Suppressor macrophage treated with lipopolysaccharide for 1 hour (primary cell): ENCODE data around the gene ACTMAP.
"Not testable (repeated sequence)": the region's sequence is repeated elsewhere in the genome, so short reads cannot be mapped to it uniquely, and the experiment has no call there.

Source experiments
- DNase-seq, 3 donors: peaks; one replicate each; pipeline ENCODE4 v3.0.0-alpha.2; 2020 to 2022

The ACTMAP gene

GRCh38 chr19:40775632-40776022 is 25.4 kb upstream of the ACTMAP start:
- DNase-seq, result no peak

- no peak for DNase-seq
Observed at GRCh38 chr19:40774916-40775631, 24.8 kb upstream of the ACTMAP start, which contains the start of gene MIA. TSS of gene MIA (plus strand) at chr19:40775521. CDS start at chr19:40775543, 22 bp downstream.

- DNase-seq, result peak in 1 of 3 donors; percentile 23
Observed at GRCh38 chr19:40771101-40771862, 21.0 kb upstream of the ACTMAP start.

- peak in 1 of 3 donors; percentile 52 for DNase-seq
Observed at GRCh38 chr19:40768869-40769268, 18.6 kb upstream of the ACTMAP start.

GRCh38 chr19:40766385-40766784 is 16.1 kb upstream of the ACTMAP start:
- DNase-seq, result not testable (repeated sequence)

- DNase-seq, result no peak
Observed at GRCh38 chr19:40763963-40764362, 13.7 kb upstream of the ACTMAP start.

- DNase-seq, result no peak
Observed at GRCh38 chr19:40763526-40763925, 13.2 kb upstream of the ACTMAP start.

GRCh38 chr19:40762754-40763470 is 12.6 kb upstream of the ACTMAP start:
- no peak for DNase-seq

- DNase-seq, result no peak
Observed at GRCh38 chr19:40759352-40759751, 9.1 kb upstream of the ACTMAP start.

- no peak for DNase-seq
Observed at GRCh38 chr19:40758491-40758890, 8.2 kb upstream of the ACTMAP start.

- no peak for DNase-seq
Observed at GRCh38 chr19:40756502-40757110, 6.3 kb upstream of the ACTMAP start.

- DNase-seq, result no peak
Observed at GRCh38 chr19:40755791-40756190, 5.5 kb upstream of the ACTMAP start.

- DNase-seq, result peak in 2 of 3 donors; percentile 20 to 27
Observed at GRCh38 chr19:40755248-40755624, 5.0 kb upstream of the ACTMAP start.

GRCh38 chr19:40754611-40755247 is 4.5 kb upstream of the ACTMAP start:
- DNase-seq, result peak; percentile 82 to 85 (median 83)

- DNase-seq, result peak in 2 of 3 donors; percentile 25 to 30
Observed at GRCh38 chr19:40752257-40752781, 2.0 kb upstream of the ACTMAP start.

- DNase-seq, result peak; percentile 99
Observed at GRCh38 chr19:40750874-40751537, 729 bp upstream of the ACTMAP start, which contains the start of gene SNRPA. TSS of gene SNRPA (plus strand) at chr19:40751203. CDS start at chr19:40751409, 206 bp downstream.

- DNase-seq, result no peak
Observed at GRCh38 chr19:40747536-40747935, 2.7 kb downstream of the ACTMAP start.

GRCh38 chr19:40745402-40745780 is 4.9 kb downstream of the ACTMAP start:
- DNase-seq, result no peak

GRCh38 chr19:40744554-40745401 is 5.5 kb downstream of the ACTMAP start:
- no peak for DNase-seq

GRCh38 chr19:40743926-40744325 is 6.4 kb downstream of the ACTMAP start:
- DNase-seq, result no peak

GRCh38 chr19:40742886-40743285 is 7.4 kb downstream of the ACTMAP start:
- no peak for DNase-seq
